Measurements from ENCODE around the gene TIAM2. TPM values are rescaled to one million over a fixed set of nuclear protein-coding genes. Genes with fewer than 3 reads are reported as not detected.
A peak's percentile ranks its signal among the peaks of the same experiment; 100 is the strongest.

Gene TIAM2
- total RNA-seq, 1 experiment from 2014 or later: 12.9 TPM

DNA sequence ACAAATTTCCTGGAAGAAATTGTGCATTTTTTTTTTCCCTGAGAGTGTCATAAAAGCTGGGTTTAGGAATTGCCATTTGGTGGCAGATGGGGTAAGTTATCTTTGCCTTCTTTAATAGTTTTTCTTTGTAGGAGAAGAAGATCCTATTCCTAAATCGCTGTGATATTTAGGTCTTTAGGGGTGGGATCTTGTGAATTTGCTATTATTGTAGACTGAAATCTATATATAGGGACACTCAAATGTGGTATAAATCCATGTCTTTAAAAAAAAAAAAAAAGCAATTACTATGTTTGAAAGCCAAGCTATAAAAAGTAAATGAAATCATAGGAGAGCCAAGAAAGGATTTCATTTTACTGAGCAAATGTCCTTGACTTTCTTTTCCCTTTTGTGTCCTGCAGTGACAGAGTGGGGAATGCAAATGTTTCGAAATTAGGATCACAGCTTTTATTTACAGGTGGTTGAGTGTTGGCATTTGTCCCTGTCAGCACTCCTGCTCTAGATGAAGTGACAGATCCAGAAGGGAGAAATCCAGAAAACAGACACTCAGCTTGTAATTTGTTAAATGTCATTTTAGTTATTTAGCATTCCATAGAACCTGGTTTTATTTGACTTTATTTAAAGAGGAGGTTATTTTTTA, 29.4 kb downstream of the TIAM2 start:
- intact Hi-C loops (cut with micrococcal nuclease; ENCODE audit: unreplicated experiment): no loop called here
- BruUV-seq (replicated peaks): no TSS peak
- Mint-ChIP-seq H3K36me3 (ENCODE audit: insufficient read depth, unreplicated experiment) (no peaks in the 10 kb centered on the region), H3K4me1 (ENCODE audit: low read depth, unreplicated experiment) (peaks cover 13% of the 10 kb centered on the region), H3K9me3 (ENCODE audit: low read depth, unreplicated experiment) (no peaks in the 10 kb centered on the region), H3K27me3 (ENCODE audit: unreplicated experiment) (no peaks in the 10 kb centered on the region), H3K27ac (ENCODE audit: unreplicated experiment) (no peak overlapping the region), H3K4me3 (ENCODE audit: low read depth, unreplicated experiment) (no peak overlapping the region)
- no peak for DNase-seq
- CTCF ChIA-PET: no interaction called here
- TF ChIP-seq, protein P1, sequence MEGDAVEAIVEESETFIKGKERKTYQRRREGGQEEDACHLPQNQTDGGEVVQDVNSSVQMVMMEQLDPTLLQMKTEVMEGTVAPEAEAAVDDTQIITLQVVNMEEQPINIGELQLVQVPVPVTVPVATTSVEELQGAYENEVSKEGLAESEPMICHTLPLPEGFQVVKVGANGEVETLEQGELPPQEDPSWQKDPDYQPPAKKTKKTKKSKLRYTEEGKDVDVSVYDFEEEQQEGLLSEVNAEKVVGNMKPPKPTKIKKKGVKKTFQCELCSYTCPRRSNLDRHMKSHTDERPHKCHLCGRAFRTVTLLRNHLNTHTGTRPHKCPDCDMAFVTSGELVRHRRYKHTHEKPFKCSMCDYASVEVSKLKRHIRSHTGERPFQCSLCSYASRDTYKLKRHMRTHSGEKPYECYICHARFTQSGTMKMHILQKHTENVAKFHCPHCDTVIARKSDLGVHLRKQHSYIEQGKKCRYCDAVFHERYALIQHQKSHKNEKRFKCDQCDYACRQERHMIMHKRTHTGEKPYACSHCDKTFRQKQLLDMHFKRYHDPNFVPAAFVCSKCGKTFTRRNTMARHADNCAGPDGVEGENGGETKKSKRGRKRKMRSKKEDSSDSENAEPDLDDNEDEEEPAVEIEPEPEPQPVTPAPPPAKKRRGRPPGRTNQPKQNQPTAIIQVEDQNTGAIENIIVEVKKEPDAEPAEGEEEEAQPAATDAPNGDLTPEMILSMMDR (IDR thresholded peaks at IDR 0.05; ENCODE audit: unreplicated experiment): no peak

DNA sequence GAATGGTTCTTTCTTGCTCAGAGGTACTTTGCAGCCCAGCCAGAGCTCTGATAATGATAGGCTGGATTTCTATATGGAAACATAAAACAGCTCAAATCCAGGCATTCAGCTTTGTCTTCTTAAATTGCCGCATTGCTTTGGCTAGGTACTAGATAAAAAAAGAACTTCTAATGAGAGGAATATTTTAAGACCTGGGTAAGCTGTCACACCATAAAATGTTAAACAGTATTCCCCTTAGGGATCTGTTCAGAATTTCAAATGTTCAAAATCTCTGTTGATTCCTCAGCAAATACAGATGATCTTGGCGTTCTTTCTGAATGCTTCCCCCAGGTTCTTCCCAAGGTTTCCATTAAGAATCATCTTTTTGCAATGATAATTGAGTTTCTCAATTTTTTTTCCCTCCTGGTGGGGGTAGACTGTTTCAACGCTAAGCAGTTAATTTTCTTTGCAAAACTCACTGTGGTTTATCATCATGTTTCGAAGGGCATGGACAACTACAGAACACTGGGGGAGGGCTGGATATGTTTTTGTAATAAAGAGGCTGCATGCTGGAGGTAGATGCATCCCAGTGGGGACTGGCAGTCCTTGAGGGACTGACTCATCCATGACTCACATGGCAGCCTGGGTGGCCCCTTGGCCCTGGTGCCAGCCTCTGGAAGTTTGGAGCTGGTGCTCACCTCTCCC, 31.0 kb downstream of the TIAM2 start:
- DNase-seq: peak; percentile 75
- H3K4me1 Mint-ChIP-seq (ENCODE audit: low read depth, unreplicated experiment): peaks cover 13% of the 10 kb centered on the region
- H3K36me3 Mint-ChIP-seq (ENCODE audit: insufficient read depth, unreplicated experiment): no peaks in the 10 kb centered on the region
- H3K27ac Mint-ChIP-seq (ENCODE audit: unreplicated experiment): peak overlapping the region; percentile 84
- H3K9me3 Mint-ChIP-seq (ENCODE audit: low read depth, unreplicated experiment): no peaks in the 10 kb centered on the region
- intact Hi-C loops (cut with micrococcal nuclease; ENCODE audit: unreplicated experiment): no loop called here
- H3K4me3 Mint-ChIP-seq (ENCODE audit: low read depth, unreplicated experiment): peak overlapping the region; percentile 36
- no peaks in the 10 kb centered on the region for H3K27me3 Mint-ChIP-seq (ENCODE audit: unreplicated experiment)
- TF ChIP-seq, protein P1 (IDR thresholded peaks at IDR 0.05; ENCODE audit: unreplicated experiment): no peak
- CTCF ChIA-PET: no interaction called here
- BruUV-seq (replicated peaks): no TSS peak

DNA sequence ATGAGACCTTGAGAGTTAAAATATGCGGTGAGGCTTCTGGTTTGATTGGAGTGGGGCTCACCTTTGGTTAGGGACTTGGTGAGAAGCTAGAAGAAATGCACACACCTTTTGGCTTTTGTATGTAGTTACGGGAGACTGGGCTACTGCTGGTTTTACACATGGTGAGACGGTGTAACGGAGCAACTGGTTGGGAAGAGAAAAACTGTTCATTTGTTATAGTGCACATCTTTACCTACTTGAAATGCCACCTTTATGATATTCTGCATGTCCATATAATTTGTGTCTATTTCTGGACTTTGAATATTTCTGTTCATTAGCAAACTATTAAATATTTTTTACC, 31.6 kb downstream of the TIAM2 start:
- H3K4me1 Mint-ChIP-seq (ENCODE audit: low read depth, unreplicated experiment): peaks cover 13% of the 10 kb centered on the region
- no TSS peak for BruUV-seq (replicated peaks)
- no peaks in the 10 kb centered on the region for H3K36me3 Mint-ChIP-seq (ENCODE audit: insufficient read depth, unreplicated experiment)
- no peaks in the 10 kb centered on the region for H3K9me3 Mint-ChIP-seq (ENCODE audit: low read depth, unreplicated experiment)
- intact Hi-C loops (cut with micrococcal nuclease; ENCODE audit: unreplicated experiment): no loop called here
- CTCF ChIA-PET: no interaction called here
- H3K27me3 Mint-ChIP-seq (ENCODE audit: unreplicated experiment): no peaks in the 10 kb centered on the region
- DNase-seq: no peak
- TF ChIP-seq, protein P1 (IDR thresholded peaks at IDR 0.05; ENCODE audit: unreplicated experiment): no peak
- peak overlapping the region; percentile 36 for H3K4me3 Mint-ChIP-seq (ENCODE audit: low read depth, unreplicated experiment)
- H3K27ac Mint-ChIP-seq (ENCODE audit: unreplicated experiment): peak overlapping the region; percentile 84

DNA sequence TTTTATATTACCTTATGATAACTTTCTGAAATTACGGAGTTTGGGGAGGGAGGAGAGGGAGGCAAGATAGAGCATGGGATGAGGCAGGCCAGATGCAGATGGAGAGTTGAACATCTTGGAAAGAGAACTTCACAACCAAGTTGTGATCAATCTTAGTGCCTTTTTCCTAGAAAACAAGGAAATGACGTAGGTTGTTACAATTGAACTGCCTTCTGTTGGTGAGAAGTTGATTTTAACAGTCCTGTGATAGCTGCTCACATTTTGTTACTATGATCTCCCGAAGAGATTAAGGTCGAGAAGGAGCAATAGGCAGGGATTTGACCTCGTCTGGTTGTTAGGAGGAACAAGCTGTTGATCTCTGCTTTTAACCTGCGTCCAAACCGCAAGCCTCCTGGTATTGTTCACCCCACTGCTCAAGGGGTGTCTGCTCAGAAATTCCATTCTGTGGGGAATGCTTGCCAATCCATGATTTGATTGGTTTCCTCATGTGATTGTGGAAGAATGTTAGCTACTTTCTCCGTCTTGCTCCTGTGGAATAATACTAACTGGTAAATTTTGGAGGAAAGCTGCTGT, 35.1 kb downstream of the TIAM2 start:
- no peak for DNase-seq
- CTCF ChIA-PET: interaction anchor here (0.5 to 0.6 kb wide), 2 partner anchors 144 to 186 kb away, joined by 3 to 9 read pairs; no protein-coding TSS in a partner anchor
- TF ChIP-seq, protein P1 (IDR thresholded peaks at IDR 0.05; ENCODE audit: unreplicated experiment): no peak
- intact Hi-C loops (cut with micrococcal nuclease; ENCODE audit: unreplicated experiment): no loop called here
- Mint-ChIP-seq H3K27me3 (ENCODE audit: unreplicated experiment) (no peaks in the 10 kb centered on the region), H3K4me1 (ENCODE audit: low read depth, unreplicated experiment) (peaks cover 13% of the 10 kb centered on the region), H3K9me3 (ENCODE audit: low read depth, unreplicated experiment) (peaks cover 2% of the 10 kb centered on the region), H3K27ac (ENCODE audit: unreplicated experiment) (no peak overlapping the region), H3K36me3 (ENCODE audit: insufficient read depth, unreplicated experiment) (no peaks in the 10 kb centered on the region), H3K4me3 (ENCODE audit: low read depth, unreplicated experiment) (no peak overlapping the region)
- no TSS peak for BruUV-seq (replicated peaks)

All from Calu3 (cell line).